Mucosa of rectum (tissue), 2 donors: ENCODE data around the gene CSMD2.
"Not testable (repeated sequence)": the region's sequence is repeated elsewhere in the genome, so short reads cannot be mapped to it uniquely, and the experiment has no call there.

Experiments used
- H3K27ac ChIP-seq, 2 donors: one replicate each; pipeline ENCODE4 v1.7.0; 2013; ENCODE audit warnings: inconsistent platforms in 2 of 2, low read depth in 2 of 2, low read length in 2 of 2
- H3K27me3 ChIP-seq, 2 donors: one replicate each; pipeline ENCODE4 v1.7.0; 2013; ENCODE audit warnings: low read length in 2 of 2; ENCODE audit not compliant: control insufficient read depth in 2 of 2, insufficient read depth in 2 of 2
- H3K36me3 ChIP-seq, 2 donors: one replicate each; pipeline ENCODE4 v1.7.0; 2013; ENCODE audit warnings: low read length in 2 of 2; ENCODE audit not compliant: control insufficient read depth in 2 of 2, insufficient read depth in 2 of 2
- H3K4me1 ChIP-seq, 2 donors: one replicate each; pipeline ENCODE4 v1.7.0; 2013; ENCODE audit warnings: low read length in 2 of 2, mild to moderate bottlenecking in 1 of 2; ENCODE audit not compliant: control insufficient read depth in 2 of 2, insufficient read depth in 2 of 2
- H3K4me3 ChIP-seq, 2 donors: one replicate each; pipeline ENCODE4 v1.7.0; 2013; ENCODE audit warnings: low read length in 2 of 2
- H3K9ac ChIP-seq, 2 donors: one replicate each; pipeline ENCODE4 v1.7.0; 2013; ENCODE audit warnings: low read length in 2 of 2, low read depth in 1 of 2, mild to moderate bottlenecking in 1 of 2
- H3K9me3 ChIP-seq, 2 donors: one replicate each; pipeline ENCODE4 v1.7.0; 2013; ENCODE audit warnings: low read length in 2 of 2; ENCODE audit not compliant: control insufficient read depth in 2 of 2
- donor health status: healthy.
- donor health status: Normal muscosa, but diverticular disease.

CSMD2 gene

GRCh38 chr1:34082085-34082670 is 82.9 kb downstream of the CSMD2 start:
- not testable (repeated sequence) for H3K9ac ChIP-seq, H3K36me3 ChIP-seq, H3K4me3 ChIP-seq, H3K4me1 ChIP-seq, H3K27me3 ChIP-seq, H3K27ac ChIP-seq, H3K9me3 ChIP-seq

- no peak overlapping the region for H3K4me3 ChIP-seq
- H3K9me3 ChIP-seq = no peaks in the 10 kb centered on the region
- H3K27ac ChIP-seq = no peak overlapping the region
- no peaks in the 10 kb centered on the region for H3K36me3 ChIP-seq
- no peaks in the 10 kb centered on the region for H3K4me1 ChIP-seq
- H3K9ac ChIP-seq = no peak overlapping the region
- no peaks in the 10 kb centered on the region for H3K27me3 ChIP-seq
Observed at GRCh38 chr1:34078383-34078782, 86.6 kb downstream of the CSMD2 start.

- peaks cover 0 to 3% of the 10 kb centered on the region in 2 donors for H3K27me3 ChIP-seq
- H3K9me3 ChIP-seq = no peaks in the 10 kb centered on the region
- no peaks in the 10 kb centered on the region for H3K4me1 ChIP-seq
- no peaks in the 10 kb centered on the region for H3K36me3 ChIP-seq
- H3K9ac ChIP-seq = no peak overlapping the region
- no peak overlapping the region for H3K27ac ChIP-seq
- no peak overlapping the region for H3K4me3 ChIP-seq
Observed at GRCh38 chr1:34075576-34075975, 89.5 kb downstream of the CSMD2 start.

- Histone ChIP-seq H3K9me3 (no peaks in the 10 kb centered on the region), H3K36me3 (no peaks in the 10 kb centered on the region), H3K9ac (no peak overlapping the region), H3K27ac (no peak overlapping the region), H3K4me3 (no peak overlapping the region), H3K27me3 (peaks cover 0 to 3% of the 10 kb centered on the region in 2 donors), H3K4me1 (no peaks in the 10 kb centered on the region)
Observed at GRCh38 chr1:34073028-34073695, 91.9 kb downstream of the CSMD2 start.

GRCh38 chr1:34070201-34070836 is 94.7 kb downstream of the CSMD2 start:
- H3K9ac ChIP-seq = no peak overlapping the region
- no peaks in the 10 kb centered on the region for H3K36me3 ChIP-seq
- peaks cover 0 to 3% of the 10 kb centered on the region in 2 donors for H3K27me3 ChIP-seq
- no peak overlapping the region for H3K4me3 ChIP-seq
- no peak overlapping the region for H3K27ac ChIP-seq
- H3K4me1 ChIP-seq = no peaks in the 10 kb centered on the region
- H3K9me3 ChIP-seq = no peaks in the 10 kb centered on the region

- Histone ChIP-seq H3K9me3 (no peaks in the 10 kb centered on the region), H3K4me3 (no peak overlapping the region), H3K27me3 (no peaks in the 10 kb centered on the region), H3K9ac (no peak overlapping the region), H3K36me3 (no peaks in the 10 kb centered on the region), H3K4me1 (no peaks in the 10 kb centered on the region), H3K27ac (no peak overlapping the region)
Observed at GRCh38 chr1:34066981-34067603, 97.9 kb downstream of the CSMD2 start.

DNA sequence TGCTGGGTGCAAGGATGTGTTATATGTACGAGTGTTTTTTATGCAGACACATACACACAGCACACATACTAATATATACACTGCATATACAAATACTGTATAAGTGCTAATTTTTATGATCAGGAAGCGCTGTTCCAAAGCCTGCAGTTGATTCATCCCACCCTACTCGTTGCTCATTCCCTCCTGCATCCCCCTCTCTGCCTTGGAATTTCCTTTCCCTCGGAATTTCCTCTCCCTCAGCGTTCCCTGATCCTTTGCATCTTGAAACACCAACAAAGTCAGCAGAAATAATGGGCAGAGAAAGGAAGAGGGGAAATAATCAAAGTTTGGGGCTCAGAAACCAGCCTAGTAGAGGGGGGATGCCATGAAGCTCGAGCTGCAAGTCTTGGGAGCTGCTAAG is 98.9 kb downstream of the CSMD2 start:
- H3K9ac ChIP-seq = no peak overlapping the region

GRCh38 chr1:34065498-34065897 is 99.5 kb downstream of the CSMD2 start:
- Histone ChIP-seq H3K4me3 (no peak overlapping the region), H3K9me3 (no peaks in the 10 kb centered on the region), H3K4me1 (no peaks in the 10 kb centered on the region), H3K27ac (no peak overlapping the region), H3K9ac (no peak overlapping the region), H3K36me3 (no peaks in the 10 kb centered on the region), H3K27me3 (no peaks in the 10 kb centered on the region)

More for the DNA sequence above, 98.9 kb downstream of the CSMD2 start:
- Histone ChIP-seq H3K4me3 (no peak overlapping the region), H3K9me3 (no peaks in the 10 kb centered on the region), H3K27ac (no peak overlapping the region), H3K36me3 (no peaks in the 10 kb centered on the region), H3K4me1 (no peaks in the 10 kb centered on the region), H3K27me3 (no peaks in the 10 kb centered on the region)

DNA sequence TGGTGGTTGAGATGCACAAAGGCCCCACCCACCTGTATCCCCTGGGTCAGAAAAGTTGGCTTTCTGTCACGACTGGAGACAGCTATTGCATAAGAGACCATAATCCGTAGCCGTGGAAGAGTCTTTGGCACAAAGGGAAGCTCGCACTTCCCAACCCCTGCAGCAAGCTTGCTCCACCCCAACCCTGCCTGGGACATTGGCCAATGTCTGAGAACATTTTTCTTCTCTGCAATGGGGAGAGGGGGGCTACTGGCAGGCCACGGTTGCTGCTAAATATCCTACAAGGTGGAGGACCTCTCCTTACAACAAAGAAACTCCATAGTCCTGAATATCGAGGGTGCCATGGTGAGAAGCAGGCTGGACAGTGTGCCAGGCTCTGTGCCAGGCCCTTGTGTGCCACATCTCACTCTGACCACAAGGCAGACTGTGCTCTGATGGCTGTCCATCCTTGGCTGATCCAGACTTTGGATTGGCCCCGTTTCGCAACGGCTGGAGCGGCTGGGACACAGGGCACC is 104.1 kb downstream of the CSMD2 start:
- no peak overlapping the region for H3K9ac ChIP-seq
- no peaks in the 10 kb centered on the region for H3K9me3 ChIP-seq
- H3K27me3 ChIP-seq = peaks cover 0 to 2% of the 10 kb centered on the region in 2 donors
- no peaks in the 10 kb centered on the region for H3K4me1 ChIP-seq
- no peak overlapping the region for H3K4me3 ChIP-seq
- no peaks in the 10 kb centered on the region for H3K36me3 ChIP-seq
- no peak overlapping the region for H3K27ac ChIP-seq

DNA sequence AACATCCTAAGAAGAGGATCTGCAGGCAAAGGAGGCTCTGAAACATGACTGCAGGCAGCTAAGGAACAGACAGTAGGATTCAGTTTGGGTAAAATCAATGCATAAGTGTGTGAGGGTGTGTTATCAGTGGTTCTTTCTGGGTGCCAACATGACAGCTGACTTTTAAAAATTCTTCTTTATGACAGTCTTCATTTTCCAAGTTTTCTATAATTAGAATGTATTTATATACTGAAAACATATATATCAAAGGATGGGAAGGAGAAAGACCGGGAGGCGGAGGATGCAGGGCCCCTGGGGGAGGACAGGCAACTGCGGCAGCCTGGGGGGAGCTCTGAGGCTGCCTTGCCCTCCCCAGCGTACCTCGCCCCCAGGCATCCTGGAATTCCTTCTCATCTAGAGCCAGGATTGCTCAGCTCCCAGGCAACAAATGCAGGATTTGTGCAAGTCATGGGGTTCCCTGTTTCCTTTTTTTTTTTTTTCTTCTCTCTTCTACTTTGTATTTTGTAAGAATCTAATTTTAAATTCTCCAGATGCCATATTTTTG is 104.8 kb downstream of the CSMD2 start:
- Histone ChIP-seq H3K27ac (no peak overlapping the region), H3K9me3 (no peaks in the 10 kb centered on the region), H3K4me3 (no peak overlapping the region), H3K36me3 (no peaks in the 10 kb centered on the region), H3K4me1 (no peaks in the 10 kb centered on the region), H3K27me3 (peaks cover 0 to 2% of the 10 kb centered on the region in 2 donors), H3K9ac (no peak overlapping the region)
